ENCODE results near the gene NFIC.

- TF ChIP-seq, protein P1, sequence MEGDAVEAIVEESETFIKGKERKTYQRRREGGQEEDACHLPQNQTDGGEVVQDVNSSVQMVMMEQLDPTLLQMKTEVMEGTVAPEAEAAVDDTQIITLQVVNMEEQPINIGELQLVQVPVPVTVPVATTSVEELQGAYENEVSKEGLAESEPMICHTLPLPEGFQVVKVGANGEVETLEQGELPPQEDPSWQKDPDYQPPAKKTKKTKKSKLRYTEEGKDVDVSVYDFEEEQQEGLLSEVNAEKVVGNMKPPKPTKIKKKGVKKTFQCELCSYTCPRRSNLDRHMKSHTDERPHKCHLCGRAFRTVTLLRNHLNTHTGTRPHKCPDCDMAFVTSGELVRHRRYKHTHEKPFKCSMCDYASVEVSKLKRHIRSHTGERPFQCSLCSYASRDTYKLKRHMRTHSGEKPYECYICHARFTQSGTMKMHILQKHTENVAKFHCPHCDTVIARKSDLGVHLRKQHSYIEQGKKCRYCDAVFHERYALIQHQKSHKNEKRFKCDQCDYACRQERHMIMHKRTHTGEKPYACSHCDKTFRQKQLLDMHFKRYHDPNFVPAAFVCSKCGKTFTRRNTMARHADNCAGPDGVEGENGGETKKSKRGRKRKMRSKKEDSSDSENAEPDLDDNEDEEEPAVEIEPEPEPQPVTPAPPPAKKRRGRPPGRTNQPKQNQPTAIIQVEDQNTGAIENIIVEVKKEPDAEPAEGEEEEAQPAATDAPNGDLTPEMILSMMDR (IDR thresholded peaks at IDR 0.05), result no peak
- TF ChIP-seq POLR2A (IDR thresholded peaks at IDR 0.05) (peak in 1 of 2 donors; percentile 43), EP300 (IDR thresholded peaks at IDR 0.05) (peak in 1 of 2 donors; percentile 64)
These were observed at the start of gene NFIC for GRCh38 chr19:3365836-3366752.

Measured in tibial nerve (tissue), 4 donors.